MG63 (cell line): ENCODE measurements around the gene BRINP2. TPM values are rescaled to one million over a fixed set of nuclear protein-coding genes. Genes with fewer than 3 reads are reported as not detected.

ENCODE experiments used
- DNase-seq: peaks from one replicate; pipeline ENCODE4 v3.0.0-alpha.2; 2020
- H3K27me3 ChIP-seq: fragments of 250-450 bp; sonication (Bioruptor Pico); 2 replicates; pipeline ENCODE4 v1.5.1; 2020; ENCODE audit warnings: mild to moderate bottlenecking, moderate library complexity
- H3K36me3 ChIP-seq: fragments of 250-450 bp; sonication (Bioruptor Pico); 2 replicates; pipeline ENCODE4 v1.5.1; 2020; ENCODE audit warnings: mild to moderate bottlenecking, moderate library complexity
- H3K4me3 ChIP-seq: fragments of 250-450 bp; sonication (Bioruptor Pico); 2 replicates; pipeline ENCODE4 v1.5.1; 2020; ENCODE audit warnings: mild to moderate bottlenecking, moderate library complexity
- H3K9me3 ChIP-seq: fragments of 250-450 bp; sonication (Bioruptor Pico); 2 replicates; pipeline ENCODE4 v1.5.1; 2020; ENCODE audit warnings: mild to moderate bottlenecking, moderate library complexity
- total RNA-seq: library from RNA; depleted of rRNA; stranded (reverse); fragments of >200 nt; shearing (Covaris generic); gene quantifications from 2 replicates; pipeline ENCODE4 v1.2.3, GENCODE V29; 2014; ENCODE audit warnings: low replicate concordance; rRNA removed

Gene BRINP2, protein sequence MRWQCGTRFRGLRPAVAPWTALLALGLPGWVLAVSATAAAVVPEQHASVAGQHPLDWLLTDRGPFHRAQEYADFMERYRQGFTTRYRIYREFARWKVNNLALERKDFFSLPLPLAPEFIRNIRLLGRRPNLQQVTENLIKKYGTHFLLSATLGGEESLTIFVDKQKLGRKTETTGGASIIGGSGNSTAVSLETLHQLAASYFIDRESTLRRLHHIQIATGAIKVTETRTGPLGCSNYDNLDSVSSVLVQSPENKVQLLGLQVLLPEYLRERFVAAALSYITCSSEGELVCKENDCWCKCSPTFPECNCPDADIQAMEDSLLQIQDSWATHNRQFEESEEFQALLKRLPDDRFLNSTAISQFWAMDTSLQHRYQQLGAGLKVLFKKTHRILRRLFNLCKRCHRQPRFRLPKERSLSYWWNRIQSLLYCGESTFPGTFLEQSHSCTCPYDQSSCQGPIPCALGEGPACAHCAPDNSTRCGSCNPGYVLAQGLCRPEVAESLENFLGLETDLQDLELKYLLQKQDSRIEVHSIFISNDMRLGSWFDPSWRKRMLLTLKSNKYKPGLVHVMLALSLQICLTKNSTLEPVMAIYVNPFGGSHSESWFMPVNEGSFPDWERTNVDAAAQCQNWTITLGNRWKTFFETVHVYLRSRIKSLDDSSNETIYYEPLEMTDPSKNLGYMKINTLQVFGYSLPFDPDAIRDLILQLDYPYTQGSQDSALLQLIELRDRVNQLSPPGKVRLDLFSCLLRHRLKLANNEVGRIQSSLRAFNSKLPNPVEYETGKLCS
- not detected in 2 replicates for total RNA-seq

DNA sequence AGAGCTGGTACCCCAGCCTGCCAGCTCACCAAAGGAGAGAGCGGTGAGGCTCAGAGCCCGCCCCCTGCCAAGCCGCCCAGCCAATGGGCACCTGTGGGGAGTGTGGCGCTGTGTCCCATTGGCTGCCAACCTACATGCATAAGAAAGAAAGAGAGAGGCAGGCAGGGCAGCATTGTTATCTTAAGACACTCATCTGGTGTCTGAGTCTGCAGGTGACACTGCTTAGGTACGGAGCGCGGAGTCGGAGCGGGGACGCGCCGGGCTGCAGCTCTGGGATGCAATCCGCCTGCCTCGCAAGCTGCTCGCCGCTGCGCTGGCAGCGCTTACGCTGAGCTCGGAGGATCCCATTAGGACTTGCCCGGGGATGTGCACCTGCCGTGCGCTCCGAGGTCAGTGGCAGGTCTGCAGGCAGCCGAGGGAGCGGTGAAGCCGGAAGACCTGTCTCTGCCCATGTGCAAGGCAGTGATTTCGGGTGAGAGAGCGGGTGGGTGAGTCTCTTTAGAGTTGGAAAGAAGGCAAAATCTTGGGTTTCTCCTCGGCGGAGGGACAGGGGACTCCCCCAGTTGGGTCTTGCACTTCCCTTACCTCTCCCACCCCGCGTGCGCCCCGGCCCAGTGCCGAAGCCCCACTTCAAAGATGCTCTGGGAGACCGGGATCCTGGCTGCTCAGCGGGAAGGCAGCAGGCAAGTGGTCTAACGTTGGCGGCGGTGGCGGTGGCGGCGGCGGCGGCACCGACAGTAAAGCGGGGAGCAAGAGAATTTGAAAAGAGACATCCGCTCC, at the start of gene BRINP2:
BRINP2 (plus strand) TSS at position 203 of the 780 bp plus-strand sequence. CDS start 58,919 bp downstream, outside the sequence.
- Histone ChIP-seq H3K9me3 (no peaks in the 10 kb centered on the region), H3K4me3 (peak within 1 kb of the TSS; percentile 20), H3K27me3 (peaks cover 67% of the 10 kb centered on the region), H3K36me3 (no peaks in the 10 kb centered on the region)
- DNase-seq: peak; percentile 37

DNA sequence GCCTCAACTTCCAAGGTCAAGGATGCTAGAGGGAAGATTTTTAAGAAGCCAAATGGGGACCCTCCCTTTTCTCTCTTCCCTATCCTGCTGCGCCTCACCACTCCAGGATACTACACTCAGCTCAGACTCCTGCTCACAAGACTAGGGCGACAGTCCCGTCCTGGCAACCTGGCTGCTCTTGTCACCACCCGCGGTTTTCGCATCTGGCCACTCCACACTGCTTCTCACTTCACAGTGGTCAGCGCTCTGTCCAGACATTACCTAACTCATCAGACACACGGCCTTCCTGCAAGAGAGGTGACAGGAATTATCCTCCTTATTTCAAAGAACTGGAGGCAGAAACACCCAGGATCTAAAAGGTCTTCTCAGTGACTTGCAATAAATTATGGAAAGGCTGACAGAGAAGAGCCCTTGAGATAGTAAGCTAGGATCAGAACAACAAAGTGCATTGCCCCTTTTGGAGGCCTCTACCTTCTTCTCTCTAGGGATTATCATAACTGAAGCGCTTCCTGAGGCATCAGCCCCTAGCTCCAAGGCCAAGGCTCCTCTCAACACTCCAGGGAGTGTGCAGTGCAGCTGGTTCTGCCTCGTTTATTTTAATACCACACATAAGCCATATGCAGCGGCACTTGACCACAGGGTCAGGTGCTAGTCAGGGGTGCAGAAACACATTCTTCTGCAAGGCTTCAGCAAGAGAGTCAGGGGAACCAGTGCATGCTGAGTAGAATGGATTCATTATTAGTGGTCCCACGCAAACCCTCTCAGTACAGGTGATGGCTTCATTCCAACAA, 48.1 kb upstream of the BRINP2 start:
- no peaks in the 10 kb centered on the region for H3K9me3 ChIP-seq
- DNase-seq: no peak
- no peaks in the 10 kb centered on the region for H3K27me3 ChIP-seq
- H3K4me3 ChIP-seq: no peak overlapping the region
- H3K36me3 ChIP-seq: no peaks in the 10 kb centered on the region

DNA sequence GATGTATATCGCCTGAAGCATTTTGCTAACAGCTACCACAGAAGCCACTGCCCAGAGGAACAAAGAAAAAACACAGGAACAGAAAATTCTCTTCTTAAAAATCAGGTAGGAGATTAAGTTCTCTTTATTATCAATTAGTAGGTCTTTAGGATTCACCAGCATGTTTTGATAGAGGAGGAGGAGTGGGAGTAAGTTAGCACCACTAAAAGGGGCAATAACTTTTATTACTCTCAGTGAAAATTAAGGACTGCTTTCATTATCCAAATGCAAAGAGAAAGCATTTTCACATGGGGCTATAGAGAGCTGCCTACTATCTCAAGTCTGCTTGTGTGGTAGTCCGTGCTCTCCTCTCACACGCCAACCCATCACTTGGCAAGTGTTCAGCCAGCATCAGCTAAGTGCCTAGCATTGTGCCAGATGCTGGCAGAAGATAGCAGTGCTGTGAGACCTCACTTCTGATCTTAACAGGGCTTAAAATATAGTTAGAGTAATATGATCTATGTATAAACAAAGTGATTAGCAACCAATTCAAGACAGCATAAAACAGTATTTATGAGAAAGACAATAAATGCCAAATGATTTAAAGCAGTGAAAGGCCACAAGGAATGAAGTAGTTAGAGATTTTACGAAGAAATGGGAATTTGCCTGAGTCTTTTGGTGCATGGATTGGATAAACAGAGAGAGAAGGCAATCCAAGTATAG, 46.0 kb upstream of the BRINP2 start:
- Histone ChIP-seq H3K4me3 (no peak overlapping the region), H3K27me3 (no peaks in the 10 kb centered on the region), H3K9me3 (no peaks in the 10 kb centered on the region), H3K36me3 (no peaks in the 10 kb centered on the region)
- no peak for DNase-seq

DNA sequence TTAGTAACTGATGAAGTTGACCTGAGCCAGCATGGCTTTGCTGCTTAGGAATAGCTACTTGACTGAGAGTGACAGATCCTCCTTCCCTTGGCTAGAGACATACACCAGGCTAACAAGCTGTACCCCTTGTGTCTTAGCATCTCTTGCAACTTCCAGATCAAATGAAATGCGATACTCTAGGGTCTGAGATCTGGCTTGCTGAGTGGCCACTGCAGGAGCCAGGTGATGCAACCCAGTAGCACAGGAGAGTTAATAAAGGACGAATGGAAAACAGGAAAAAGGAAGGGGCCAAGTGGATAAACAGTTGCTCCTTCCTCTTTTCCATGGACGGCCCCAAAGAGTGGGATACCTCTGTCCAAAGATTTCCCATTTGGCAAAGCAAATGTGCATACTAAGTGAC, 44.5 kb upstream of the BRINP2 start:
- Histone ChIP-seq H3K36me3 (no peaks in the 10 kb centered on the region), H3K4me3 (no peak overlapping the region), H3K27me3 (no peaks in the 10 kb centered on the region), H3K9me3 (no peaks in the 10 kb centered on the region)
- DNase-seq: no peak

DNA sequence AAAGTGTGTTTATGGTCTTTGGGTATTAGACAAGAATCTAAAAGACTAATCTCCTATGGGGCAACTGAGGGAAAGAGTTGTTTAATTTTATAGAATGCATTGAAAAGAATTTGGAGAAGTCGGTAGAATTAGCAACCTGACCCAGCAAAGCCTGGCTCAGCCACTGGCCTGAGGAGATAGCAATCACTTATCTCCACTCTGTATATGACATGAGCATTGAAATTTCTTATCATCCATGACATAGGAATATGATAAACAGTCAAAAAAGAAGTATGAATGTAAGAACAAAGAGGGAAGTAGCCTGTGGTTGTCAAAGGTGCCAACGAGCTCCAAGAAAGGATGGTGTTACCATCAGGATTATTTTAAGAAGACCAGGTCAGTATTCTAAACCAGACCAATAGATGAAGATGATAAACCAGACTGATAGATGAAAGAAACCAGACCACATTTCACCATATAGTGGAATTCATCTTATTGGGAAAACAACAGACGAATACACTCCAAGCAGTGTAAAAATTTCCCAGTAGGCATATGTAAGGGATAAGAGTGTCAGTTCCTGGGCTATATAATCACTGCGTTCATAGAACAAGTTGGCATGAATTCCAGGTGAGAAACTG, 42.0 kb upstream of the BRINP2 start:
- no peaks in the 10 kb centered on the region; the same call in 1 of the 2 replicates for H3K27me3 ChIP-seq
- no peaks in the 10 kb centered on the region for H3K36me3 ChIP-seq
- DNase-seq: no peak
- no peak overlapping the region for H3K4me3 ChIP-seq
- no peaks in the 10 kb centered on the region for H3K9me3 ChIP-seq

DNA sequence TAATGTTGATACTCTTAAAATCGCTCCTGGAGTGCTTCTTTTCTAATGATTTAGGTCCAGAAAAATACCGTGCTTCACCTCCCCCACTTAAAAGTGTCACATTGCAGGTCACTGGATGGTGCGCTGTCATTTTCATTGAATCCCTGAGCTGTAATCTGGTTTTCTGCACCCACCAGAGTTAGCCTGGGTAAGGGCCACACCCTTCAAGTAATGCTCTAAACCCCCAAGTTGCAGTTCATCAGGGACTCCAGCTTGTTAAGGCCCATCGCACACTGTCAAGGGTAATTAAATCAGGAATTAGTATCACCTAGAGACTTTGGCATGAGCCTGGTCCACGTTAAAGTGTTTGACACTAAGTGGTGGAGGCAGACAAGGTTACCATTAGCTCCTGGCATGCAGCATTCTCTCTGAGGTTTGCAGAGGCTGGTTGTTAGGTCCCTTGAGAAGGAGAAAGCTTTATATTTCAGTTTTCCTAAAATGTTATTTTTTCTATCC, 40.3 kb upstream of the BRINP2 start:
- no peak overlapping the region for H3K4me3 ChIP-seq
- H3K27me3 ChIP-seq: no peaks in the 10 kb centered on the region; the same call in 1 of the 2 replicates
- H3K36me3 ChIP-seq: no peaks in the 10 kb centered on the region
- no peak for DNase-seq
- H3K9me3 ChIP-seq: no peaks in the 10 kb centered on the region

DNA sequence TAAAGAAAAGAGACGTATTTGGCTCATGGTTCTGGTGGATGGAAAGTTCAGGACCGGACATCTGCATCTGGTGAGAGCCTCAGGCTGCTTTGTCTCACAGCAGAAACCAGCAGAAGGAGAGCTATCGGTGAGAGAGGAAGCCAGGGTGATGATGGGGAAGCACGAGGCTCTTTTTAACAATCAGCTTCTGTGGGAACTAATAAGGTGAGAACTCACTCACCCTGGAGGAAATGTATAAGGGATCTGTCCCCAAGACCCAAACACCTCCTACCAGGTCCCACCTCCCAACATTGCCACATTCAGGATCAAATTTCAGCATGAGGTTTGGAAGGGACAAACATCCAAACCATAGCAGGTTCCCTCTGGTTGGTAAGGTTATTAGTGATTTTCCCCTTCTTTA, 39.0 kb upstream of the BRINP2 start:
- Histone ChIP-seq H3K27me3 (no peaks in the 10 kb centered on the region; the same call in 1 of the 2 replicates), H3K9me3 (no peaks in the 10 kb centered on the region), H3K4me3 (no peak overlapping the region), H3K36me3 (no peaks in the 10 kb centered on the region)
- DNase-seq: no peak

DNA sequence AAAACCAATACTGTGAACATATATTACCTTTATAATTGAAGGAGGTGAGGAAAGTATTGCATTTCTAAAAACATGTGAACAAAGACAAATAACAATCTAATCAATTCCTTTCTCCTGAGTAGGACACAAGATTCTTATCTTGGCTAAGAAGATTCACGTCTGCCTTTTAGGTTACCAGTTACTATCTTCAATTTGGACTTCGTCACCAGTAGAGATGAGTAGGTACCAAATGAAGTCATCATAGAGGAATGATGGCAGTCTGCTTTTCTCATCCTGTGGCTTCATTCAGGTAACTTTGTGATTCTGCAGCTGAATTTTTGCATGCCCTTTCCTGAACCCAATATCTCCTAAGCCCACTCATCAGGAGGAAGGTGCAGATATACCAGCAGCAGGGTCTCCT, 38.6 kb upstream of the BRINP2 start:
- Histone ChIP-seq H3K9me3 (no peaks in the 10 kb centered on the region), H3K27me3 (no peaks in the 10 kb centered on the region; the same call in 1 of the 2 replicates), H3K36me3 (no peaks in the 10 kb centered on the region), H3K4me3 (no peak overlapping the region)
- no peak for DNase-seq

DNA sequence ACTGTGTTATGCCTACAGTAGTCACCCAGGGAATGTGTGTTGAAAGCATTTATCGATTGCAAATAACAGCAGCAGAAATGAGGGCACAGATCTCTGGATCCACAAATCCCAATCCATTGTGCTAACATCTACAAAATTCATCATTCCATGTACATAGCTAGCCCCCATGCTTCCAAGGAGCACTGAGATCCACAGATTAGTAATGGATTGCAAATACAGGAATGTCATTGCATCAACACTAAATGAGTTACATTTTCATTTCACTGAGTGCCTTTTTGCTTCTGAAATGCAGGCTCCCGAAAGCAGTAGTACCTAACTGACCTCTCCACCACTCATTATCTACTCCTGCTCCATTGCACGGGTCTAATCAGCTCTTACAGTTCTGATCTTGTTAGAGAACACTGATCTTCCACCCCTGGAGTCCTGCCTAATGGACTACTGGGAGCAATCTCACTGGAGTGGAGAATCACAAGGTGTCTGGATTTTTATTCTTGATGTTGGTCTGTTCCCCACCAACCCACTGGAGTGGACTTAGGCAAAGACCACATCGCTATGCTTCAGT, 36.7 kb upstream of the BRINP2 start:
- no peaks in the 10 kb centered on the region for H3K36me3 ChIP-seq

DNA sequence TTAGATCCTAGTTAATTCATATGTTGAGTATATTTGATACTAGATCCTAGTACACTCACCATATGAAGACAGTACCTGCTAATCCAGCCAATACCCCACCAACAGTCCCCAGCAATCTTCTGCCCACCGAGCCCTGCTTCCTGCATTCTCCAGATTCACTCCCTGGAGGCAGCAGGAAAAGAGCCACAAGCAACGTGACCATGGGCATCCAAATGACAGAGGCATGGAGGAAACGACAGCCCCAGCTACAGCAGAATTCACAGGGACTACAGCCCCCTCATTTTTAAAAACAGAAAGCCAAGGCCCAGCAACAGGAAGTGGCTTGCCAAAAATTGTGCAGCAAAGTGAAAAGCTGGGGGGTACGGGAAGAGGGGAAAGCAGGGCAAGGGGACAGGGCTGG, 35.5 kb upstream of the BRINP2 start:
- Histone ChIP-seq H3K4me3 (no peak overlapping the region), H3K36me3 (no peaks in the 10 kb centered on the region), H3K27me3 (no peaks in the 10 kb centered on the region; the same call in 1 of the 2 replicates), H3K9me3 (no peaks in the 10 kb centered on the region)
- DNase-seq: no peak

More for the DNA sequence above, 36.7 kb upstream of the BRINP2 start:
- no peak for DNase-seq
- Histone ChIP-seq H3K4me3 (no peak overlapping the region), H3K9me3 (no peaks in the 10 kb centered on the region), H3K27me3 (no peaks in the 10 kb centered on the region; the same call in 1 of the 2 replicates)

DNA sequence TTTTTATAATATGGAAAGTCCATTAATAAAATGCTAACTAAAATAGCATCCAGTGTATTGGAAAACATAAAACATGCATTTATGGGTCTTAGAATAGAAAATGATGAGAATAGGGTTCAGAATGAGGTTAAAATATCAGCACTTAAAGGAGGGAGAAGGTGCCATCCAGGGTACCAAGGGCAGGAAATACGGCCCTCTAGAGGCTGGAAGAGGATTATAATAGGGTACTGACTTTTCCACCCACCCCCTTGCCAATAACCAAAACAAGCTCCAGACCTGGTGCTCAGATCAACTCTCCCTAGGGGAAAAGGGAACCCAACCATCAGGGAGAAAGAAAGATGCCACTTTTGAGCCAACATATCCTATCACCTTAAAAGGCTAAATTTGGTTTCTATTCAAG, 32.9 kb upstream of the BRINP2 start:
- H3K27me3 ChIP-seq: no peaks in the 10 kb centered on the region
- H3K36me3 ChIP-seq: no peaks in the 10 kb centered on the region
- no peaks in the 10 kb centered on the region for H3K9me3 ChIP-seq
- no peak for DNase-seq
- H3K4me3 ChIP-seq: no peak overlapping the region

DNA sequence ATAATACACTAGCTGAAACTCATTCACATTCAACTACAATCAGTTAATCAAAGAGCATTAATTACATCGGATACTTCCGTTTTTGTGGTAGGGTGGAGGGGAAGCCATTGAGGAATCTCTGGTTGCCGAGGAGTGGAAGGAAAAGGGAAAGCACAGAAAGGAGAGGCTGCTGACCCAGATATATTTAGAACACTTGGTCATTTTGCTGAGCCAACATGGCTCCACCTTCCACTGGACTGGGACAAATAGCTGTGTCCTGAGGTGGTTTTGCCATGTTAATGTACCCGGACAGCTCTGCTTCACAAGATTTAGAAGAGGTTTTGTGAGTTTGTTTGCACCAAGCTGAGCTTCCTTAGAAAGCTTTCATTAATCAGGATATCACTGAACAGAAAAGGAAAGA, 32.4 kb upstream of the BRINP2 start:
- Histone ChIP-seq H3K9me3 (no peaks in the 10 kb centered on the region), H3K4me3 (no peak overlapping the region), H3K36me3 (no peaks in the 10 kb centered on the region), H3K27me3 (no peaks in the 10 kb centered on the region)
- no peak for DNase-seq

DNA sequence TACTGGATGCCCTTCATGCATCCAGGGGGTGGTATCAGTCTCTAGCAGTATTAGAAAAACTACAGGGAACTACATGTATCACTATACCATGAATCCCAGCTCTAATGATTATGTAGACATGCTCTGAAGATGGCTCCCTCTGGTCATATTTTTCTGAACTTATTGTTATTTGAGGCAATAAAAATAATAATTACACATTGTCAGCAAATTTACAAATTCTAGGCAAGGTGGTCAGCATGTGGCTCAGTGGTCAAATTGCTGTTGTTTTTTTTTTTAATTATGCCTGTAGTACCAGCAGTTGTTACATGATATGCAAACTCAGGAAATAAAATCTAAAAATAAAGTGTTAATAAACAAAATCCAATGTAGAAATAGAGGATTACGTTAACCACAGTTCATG, 28.7 kb upstream of the BRINP2 start:
- DNase-seq: no peak
- Histone ChIP-seq H3K36me3 (no peaks in the 10 kb centered on the region), H3K27me3 (no peaks in the 10 kb centered on the region), H3K9me3 (no peaks in the 10 kb centered on the region), H3K4me3 (no peak overlapping the region)

DNA sequence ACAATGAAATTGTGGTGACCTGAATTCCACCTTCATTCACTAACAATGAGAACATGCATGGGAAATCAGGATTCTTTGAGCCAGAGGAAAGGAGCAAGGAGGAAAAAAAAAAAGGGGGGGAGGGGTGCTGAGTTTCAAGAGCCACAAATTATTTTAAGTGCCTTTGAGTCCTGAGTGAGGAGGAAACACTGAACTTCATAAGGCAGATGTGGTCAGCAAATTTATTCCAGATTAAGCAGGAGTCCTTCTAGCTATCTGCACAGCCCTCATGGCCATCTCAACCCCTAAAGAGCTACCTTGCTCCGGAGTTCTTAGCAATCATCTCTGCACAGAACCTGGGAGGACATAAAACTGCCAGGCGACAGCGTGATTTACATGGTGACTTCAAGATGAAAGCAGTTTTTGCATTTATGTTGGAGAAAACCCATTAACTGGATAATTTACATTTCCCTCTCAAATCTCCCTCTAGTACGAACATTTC, 27.9 kb upstream of the BRINP2 start:
- Histone ChIP-seq H3K36me3 (no peaks in the 10 kb centered on the region), H3K27me3 (no peaks in the 10 kb centered on the region), H3K4me3 (no peak overlapping the region), H3K9me3 (no peaks in the 10 kb centered on the region)
- no peak for DNase-seq
